LHCN-M2 (cell line): ENCODE results near the gene DACT2. TPM values are rescaled to one million over a fixed set of nuclear protein-coding genes. Genes with fewer than 3 reads are reported as not detected.

Source experiments
- DNase-seq: peaks from one replicate; pipeline ENCODE4 v3.0.0-alpha.2; 2012; ENCODE audit warnings: low read depth
- total RNA-seq: library from RNA; depleted of rRNA; stranded (reverse); fragments of >200 nt; gene quantifications from 2 replicates; pipeline ENCODE4 v1.2.3, GENCODE V29; 2014

Gene DACT2
- total RNA-seq, 1 experiment from 2014 or later: not detected

DNA sequence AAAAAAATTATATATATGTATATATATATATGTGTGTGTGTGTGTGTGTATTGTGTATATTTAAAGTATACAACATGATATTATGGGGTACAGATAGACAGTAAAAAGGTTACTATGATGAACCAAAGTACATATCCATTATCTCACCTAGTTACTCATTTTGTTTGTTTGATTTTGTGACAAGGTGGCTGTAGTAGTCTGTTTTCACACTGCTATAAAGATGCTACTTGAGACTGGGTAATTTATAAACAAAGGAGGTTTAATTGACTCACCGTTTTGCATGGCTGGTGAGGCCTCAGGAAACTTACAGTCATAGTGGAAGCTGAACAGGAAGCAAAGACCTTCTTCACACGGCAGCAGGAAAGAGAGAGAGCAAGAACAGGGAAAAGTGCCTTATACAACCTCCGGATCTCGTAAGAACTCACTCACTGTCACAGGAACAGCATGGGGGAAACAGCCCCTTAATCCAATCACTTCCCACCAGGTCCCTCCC lies 30.2 kb upstream of the DACT2 start:
- no peak for DNase-seq

DNA sequence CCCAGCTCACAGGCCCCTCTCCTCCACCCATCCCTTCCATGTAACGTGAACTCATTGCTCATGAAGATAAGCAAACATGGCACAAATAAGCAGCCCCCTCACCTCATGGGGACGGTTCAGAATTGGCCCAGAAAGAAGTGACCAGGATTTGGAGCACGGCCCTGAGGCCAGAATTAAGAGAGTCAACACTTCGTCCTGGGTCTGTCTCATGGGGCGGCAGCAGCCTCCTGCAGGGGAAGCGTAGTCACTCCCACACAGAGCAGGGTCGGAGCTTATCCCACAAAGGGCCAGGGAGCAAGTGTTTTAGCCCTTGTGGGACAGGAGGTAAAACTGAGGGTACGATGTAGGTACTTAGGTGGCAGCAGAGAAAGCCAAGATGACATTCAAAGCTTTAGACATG lies 28.6 kb upstream of the DACT2 start:
- no peak for DNase-seq

DNA sequence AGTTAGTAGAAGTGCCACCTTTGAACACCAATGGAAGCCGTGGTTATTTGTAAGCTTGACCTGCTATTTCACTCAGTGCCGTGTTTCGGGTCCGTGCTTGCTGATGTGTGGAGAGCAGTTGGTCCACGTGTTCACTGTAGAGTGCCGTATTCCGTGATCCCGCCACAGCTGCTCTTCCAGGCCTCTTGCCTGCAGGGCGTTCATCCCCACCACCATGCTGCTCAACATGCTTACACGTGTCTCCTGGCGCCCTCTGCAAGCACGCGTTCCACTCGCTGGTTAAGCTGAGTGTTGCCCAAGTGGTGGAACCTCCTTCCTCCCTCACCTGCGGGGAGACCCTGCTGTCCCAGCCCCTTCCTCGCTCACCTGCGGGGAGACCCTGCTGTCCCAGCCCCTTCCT lies 28.0 kb upstream of the DACT2 start:
- no peak for DNase-seq

DNA sequence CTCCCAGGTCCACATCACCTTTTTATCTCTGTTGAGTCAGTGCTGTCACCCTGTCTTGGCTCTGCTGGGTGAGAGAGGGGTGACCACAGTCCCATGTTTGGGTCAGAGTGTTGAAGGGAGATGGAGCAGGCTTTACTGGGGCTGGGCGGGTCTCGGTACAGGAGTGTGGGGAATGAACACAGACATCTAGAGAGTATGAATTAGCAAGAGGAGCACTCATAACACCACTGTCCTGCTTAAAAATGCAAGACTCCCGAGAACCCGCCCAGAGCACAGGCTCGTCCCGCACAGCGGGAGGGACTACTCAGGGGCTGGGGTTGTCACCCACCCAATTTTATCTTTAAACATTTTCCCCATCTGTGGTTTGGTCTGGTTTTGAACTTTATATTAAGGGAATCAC lies 27.5 kb upstream of the DACT2 start:
- no peak for DNase-seq

DNA sequence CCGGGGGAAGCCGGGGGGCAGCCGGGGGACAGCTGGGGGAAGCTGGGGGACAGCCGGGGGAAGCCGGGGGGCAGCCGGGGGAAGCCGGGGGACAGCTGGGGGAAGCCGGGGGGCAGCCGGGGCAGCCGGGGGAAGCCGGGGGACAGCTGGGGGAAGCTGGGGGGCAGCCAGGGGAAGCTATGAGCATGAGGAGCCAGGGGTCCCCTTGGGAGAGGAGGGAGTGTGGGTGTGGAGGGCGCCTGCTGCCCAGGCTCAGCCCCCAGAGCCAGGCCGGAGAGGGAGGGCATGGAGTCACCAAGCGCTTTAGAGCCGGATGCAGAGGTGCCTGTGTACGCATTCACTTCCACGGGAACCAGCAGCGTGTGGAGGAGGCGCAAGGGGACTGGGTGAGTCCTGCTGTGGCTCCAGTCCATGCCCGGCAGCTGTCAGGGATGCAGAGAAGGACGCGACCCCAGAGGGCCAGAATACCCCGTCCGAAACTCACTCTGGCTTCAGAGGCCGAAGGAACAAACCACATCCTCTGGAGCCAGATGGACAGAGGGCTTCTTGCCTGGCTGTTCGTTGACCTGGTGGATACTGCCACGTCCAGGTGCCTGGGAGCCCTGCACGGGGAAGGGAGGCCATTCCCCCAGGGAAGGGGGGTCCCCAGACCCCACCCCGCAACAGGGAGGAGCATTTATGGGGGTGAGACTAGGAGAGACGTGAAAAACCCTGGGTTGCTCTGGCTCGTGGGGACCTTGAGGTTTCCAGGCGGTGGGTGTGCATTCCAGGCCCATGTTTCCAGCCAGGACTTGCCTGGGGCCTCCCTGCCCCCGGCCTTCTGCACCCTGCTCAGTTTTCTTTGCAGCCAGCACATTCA lies 26.5 kb upstream of the DACT2 start:
- DNase-seq: no peak

DNA sequence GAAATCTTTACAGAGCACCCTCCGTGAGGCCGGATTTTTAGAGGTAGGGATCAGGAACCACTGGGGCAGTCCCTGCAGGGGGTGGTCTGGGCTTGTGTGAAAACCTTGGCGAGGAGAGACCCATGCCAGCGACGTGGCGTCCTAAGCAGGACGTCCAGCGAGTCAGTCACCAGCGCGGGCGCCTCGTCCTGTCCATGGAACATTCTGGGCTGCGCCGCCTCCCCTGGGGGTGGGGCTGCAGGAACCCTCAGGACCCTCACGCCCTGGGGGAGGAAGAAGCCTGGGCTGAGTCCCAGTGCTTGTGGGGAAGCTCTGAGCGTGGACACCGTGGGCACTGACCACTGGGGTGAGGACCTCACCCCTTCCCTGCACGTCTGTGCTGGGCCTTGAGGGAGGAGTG lies 25.7 kb upstream of the DACT2 start:
- DNase-seq: no peak

DNA sequence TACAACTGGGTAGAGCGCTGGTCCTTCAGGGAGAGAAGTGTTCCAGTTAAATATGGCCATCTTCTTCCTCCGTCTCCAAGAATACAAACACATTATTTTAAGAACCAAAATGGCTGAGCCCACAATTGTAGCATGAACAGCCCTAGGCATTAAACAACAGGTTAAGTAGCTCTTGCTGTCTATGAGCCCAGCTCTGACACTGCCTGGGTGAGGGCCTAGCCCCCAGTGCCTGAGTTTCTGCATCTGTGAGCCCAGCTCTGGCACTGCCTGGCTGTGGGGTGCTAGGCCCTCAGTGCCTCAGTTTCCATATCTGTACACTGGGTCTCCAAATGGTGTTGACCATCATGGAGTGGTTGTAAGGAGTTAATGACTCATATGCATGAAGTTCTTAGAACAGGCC lies 24.8 kb upstream of the DACT2 start:
- no peak for DNase-seq

DNA sequence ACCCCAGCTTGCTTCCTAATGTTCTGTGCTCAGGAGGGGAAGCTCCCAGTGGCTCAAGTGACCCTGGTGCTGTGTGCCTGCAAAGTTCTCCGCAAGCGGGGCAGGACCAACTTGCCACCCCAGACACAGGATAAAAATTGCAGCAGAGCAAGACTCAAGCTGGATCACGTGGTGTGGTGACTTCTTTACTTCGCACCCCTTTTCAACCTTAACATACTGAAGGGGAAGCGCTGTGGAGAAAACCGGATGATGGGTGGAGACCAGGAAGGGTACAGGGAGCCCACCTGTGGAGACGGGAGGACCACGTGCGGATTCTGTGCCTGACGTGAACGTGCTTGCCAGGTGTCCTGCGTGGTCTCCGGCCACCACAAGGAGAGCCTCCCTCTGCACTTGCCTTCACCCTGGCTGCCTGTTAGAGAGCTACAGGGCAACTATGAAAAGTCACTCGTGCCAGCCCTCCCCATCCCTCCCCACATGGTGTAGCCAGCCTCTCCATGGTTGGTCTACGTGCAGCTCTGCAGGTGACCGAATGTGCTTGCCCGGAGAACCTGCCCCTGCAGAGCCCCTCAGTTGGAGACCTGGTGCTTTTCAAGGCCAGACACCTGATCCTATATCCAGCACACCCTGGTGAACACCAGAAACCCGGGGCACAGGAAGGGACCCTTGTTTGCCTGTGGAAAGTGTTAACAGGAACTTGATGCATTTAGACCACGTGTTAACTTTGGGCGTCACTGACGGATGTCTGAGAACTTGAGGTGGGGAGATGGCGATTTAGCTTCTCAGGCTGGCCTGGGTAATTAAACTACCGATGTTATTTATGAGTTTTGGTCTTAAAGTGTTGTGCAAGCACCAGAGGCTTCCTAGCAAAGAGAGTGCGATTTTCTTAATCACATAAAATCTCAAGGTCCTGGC lies 23.9 kb upstream of the DACT2 start:
- DNase-seq: no peak

DNA sequence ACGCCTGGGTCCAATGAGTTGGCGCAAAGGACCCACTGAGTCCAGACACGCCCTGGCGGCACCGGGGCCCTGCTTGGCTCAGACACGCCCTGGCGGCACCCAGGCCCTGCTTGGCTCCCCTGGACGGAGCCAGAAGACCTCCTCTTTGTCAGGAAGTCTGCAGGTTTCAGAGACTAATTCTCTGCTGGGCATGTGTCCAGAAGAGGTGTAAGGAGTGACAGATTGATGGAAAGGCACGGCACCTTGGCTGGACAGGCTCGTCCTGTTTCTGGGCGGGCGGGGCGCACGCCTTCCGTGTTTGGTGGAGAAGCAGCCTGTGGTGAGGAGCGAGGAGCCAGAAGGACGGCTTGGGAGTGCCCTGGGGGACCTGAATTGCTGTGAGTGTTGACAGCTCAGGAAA lies 23.1 kb upstream of the DACT2 start:
- no peak for DNase-seq

DNA sequence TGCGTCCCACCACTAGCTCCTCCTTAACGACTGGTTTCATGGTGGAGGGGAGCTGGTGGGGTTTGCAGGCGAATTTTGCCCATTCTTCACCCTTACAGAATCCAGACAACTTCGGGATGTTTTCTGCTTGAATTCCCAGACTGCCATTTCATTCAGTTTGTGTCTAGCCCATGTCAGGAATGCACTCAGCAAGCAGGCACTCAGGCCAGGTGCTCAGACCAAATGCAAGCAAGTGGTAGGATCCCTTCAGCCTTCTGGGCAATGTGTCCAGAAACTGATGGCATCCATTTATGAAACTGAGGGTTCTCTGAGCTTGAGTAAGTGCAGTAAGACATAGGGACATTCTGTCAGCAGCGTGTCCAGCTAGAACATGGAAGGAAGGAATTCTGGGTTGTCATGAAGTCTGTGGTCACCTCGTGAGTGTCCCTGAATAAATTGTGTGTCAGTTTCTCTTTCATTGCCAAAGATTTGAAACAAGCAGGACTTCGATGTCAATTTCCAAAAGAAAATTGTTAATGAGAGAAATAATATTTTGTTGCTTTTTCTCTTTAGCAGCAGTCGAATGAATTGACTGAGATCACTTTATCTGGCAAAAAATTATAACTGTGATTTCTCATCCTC lies 21.8 kb upstream of the DACT2 start:
- no peak for DNase-seq

DNA sequence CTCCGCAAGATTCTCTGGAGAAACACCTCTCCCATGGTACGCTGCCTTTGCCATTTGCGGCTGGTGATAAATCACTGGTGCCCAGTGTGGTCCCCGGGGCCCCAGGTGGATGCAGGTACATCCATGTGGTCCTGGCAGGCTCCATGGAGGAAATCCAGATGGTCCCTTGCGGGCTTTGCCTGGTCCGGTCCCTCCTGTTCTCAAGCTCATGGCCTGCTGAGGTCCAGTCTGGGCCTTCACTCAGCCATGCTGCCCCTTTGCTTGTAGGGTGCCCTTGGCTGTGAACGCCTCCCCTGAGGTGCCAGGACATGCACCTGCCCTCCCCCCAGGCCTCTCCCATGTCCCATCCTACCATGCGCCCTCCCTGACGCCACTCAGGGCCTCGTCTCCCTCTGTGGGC lies 21.2 kb upstream of the DACT2 start:
- no peak for DNase-seq

DNA sequence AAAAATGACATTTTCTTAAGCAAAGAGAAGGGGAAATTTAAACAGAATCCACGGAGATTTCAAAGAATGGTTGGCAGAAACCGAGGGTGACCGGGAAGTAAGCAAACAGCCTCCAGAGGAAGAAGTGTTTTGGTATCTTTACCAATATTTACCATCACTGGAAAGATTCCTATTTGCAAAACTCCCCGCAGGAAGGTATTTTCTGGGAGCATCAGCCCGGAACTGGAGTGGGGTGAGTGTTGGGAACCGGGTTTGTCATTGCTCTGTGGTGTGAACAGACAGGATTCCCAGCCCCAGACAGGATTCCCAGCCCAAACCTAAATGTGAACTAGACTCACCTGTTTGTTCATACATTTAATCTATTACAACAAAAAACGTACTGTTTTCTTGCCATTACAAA lies 19.2 kb upstream of the DACT2 start:
- DNase-seq: no peak

DNA sequence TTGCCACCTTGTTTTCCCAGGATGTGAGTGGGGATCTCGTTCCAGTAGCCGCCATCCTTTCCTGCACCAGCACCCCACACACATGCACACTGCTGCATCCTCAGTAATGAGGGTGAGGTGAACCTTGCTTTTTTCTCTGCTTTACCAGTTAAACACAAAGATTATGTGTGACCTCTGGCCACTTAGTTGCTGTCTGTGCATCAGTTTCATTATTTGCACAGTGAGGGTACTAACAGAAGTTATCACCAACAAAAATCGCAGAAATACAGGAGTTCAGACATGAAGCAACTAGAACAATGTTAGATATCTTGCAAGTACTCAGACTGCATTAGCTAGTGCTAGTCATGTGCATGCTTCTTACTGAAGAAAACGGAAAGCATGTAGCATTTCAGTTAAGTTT lies 17.4 kb upstream of the DACT2 start:
- no peak for DNase-seq

DNA sequence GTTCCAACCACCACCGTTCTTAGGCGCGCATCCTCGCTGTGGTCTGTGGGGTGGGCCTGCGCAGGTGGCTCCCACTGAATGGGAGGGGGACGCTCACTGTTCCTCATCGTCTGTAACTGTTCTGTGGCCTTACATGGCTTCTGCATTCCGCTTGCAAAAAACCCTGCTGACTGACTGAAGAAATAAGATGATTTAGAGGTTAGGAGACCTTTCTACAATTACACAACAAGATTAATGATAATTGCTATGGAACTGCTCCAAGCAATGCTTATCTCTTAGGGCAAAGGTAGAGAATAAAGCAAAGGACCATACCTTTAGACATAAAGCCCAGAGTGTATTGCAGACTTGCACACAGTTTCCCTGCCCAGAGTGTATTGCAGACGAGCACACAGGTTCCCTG lies 14.4 kb upstream of the DACT2 start:
- DNase-seq: no peak

DNA sequence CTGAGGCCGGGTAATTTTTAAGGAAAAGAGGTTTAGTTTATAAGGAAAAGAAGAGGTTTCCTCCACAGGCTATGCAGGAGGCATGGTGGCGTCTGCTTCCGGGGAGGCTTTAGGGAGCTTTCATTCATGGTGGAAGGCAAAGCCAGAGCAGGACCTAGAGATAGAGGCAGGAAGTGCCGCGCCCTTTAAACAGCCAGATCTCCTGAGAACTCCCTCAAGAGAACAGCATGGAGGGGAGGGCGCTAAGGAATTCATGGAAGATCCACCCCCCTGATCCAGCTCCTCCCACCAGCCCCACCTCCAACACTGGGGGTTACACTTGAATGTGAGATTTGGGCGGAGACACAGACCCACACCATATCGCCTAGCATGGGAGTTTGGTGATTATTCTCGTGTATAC lies 13.9 kb upstream of the DACT2 start:
- no peak for DNase-seq

DNA sequence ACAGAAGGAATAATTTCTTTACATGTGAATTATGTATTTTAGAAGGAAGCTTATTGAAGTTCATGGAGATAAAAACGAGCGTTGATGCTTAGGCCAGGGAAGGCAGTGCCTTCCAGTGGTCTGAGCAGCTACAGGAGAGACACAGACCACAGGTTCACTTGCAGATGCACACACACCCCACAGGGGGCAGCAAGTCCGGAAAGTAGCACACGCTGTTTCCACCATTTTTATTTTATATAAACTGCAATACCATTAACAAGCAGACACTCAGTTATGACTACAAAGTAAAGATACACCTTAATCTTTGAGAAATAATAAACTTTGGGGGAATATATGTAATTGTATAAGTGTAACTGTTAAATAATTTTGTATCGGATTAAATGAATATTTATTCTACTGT lies 13.5 kb upstream of the DACT2 start:
- no peak for DNase-seq

DNA sequence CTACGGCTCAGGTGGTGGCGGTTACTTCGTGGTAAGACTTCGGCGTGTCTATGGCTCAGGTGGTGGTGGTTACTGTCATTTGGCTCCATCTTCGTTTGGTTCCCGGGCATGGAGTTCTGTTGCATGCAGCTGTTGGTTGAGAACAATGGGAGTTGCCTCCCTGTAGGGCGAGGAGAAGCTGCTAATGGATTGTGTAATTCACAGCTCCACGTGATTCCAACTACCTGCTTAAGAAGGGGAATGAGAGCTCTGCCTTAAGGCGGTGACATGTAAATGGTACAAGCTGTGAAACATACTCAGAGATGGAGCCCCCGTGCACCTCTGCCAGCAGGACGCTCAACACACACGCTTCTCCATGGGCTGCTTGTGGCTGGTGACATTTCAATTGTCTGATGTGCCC lies 12.4 kb upstream of the DACT2 start:
- no peak for DNase-seq

DNA sequence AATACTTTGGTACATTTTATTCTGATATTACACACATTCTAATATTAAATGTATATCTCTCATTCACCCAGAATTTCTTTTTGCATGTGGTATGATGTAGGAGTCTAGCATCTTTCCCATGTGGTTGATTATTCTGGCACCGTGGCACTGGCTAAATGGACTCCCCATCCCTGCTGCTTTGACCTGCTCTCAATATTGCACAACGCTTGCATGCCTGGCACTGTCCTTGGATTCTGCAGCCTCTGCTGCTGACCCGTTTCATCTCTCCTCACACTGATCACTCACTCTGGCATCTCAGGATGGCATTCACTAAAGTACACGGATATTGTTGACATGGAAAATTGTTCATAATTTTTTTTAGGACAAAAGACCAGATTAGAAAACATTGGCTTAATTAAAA lies 11.5 kb upstream of the DACT2 start:
- DNase-seq: no peak

DNA sequence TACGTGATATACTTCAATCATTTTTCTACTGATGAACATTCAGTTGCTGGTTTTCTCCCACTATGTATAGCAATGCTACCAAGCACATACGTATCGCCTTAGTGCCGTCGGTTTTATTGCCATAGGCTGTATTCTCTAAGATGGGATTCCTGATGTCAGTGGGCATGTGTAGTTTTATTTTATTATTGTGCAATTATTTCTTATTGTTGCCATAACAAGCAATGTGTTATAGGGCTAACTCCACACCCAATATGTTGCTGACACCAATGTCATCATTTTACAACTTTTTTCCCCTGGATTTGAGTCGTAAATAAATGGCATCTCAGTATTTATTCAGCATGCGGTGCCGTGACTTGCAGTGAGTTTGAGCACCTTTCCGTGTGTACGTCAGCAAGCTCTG lies 10.8 kb upstream of the DACT2 start:
- DNase-seq: no peak

DNA sequence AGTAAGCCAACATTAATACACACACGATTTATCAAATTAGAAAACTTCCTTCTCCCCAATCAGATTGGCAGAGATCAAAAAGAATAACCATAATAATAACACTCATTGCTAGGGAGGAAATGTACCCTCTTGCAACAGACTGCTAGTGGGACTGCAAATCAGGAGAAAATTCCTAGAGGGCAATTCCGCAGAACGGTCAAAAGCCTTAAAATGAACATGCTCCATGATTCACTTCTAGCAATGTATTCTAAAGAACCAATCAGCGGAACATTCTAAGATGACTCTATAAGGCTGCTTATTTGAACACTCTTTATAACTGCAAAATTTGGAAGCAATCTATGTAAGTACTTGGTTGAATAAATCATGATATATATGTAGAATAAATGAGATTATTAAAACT lies 8.5 kb upstream of the DACT2 start:
- DNase-seq: no peak

DNA sequence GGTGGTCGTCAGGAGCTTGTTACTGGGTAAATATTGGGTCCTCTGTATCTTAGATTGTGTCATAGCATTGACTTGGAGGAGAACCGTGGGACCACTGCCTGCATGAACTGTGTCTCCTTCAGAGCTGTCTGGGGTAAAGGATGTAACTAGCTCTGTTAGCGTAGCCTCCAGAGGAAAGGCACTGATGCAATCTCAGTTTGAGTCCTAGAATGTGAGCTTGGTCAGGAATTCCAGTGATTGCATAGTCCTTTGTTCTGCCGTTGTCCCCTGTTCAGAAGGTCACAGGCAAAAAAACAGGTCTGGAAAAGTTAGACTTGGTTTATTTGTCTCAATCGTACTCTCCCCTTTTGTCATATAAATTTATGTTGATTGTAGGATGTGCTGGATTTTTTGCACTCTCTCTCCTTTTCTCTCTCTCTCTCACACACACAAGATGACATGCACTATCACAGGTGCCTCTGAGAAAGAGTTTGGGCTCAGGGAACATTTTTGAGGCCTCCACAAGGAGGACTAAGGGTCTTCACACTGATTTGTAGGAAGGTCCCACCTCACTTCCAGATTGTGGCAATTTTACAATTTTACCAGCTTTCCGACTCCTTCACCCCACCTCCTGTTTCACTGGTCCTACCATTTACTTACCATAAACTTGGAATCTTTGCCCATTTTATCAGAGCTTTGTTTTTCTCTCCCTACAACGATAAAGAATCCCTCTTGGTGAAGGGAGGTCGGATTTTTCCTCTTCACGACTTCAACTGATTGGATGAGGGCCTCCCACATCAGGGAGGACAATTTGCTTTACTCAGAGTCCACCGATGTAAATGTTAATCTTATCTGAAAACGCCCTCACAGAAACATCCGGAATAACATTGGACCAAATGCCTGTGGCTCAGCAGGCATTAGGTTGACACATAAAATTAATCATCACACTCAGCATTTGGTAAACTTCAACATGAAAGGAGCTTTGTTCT lies 7.0 kb upstream of the DACT2 start:
- no peak for DNase-seq
